IMR-90 (cell line): ENCODE measurements around the gene EEF1E1. TPM values are rescaled to one million over a fixed set of nuclear protein-coding genes. Genes with fewer than 3 reads are reported as not detected.
"Not testable (repeated sequence)": the region's sequence is repeated elsewhere in the genome, so short reads cannot be mapped to it uniquely, and the experiment has no call there.

Experiments used
- ATAC-seq: fragments of 200-7000 bp; cut with Tn5 transposase; 2 replicates; pipeline ENCODE4 v1.9.1; 2020; ENCODE audit warnings: low read depth, mild to moderate bottlenecking, moderate library complexity
- BruUV-seq: library from RNA; stranded (reverse); fragments of 400-500 nt; replicated peaks from 2 replicates; lab custom pipeline; 2021; lab: Mats Ljungman, UMichigan
- CTCF ChIA-PET: fragments of 300-600 bp; formaldehyde crosslinking; extraction: SDS; loops from one replicate; lab custom pipeline; 2021; ENCODE audit warnings: antibody characterized with exemption; lab: Yijun Ruan, JAX
- POLR2A ChIA-PET: fragments of 300-600 bp; sonication (Branson Sonifier 250); formaldehyde crosslinking; loops from one replicate; lab custom pipeline; 2022; ENCODE audit warnings: antibody characterized with exemption; ENCODE audit not compliant: unreplicated experiment; lab: Charles Lee
- DNase-seq: peaks from one replicate; pipeline ENCODE4 v3.0.0; 2013
- H2AFZ ChIP-seq: replicated peaks from 2 replicates; pipeline ENCODE3; 2013; ENCODE audit warnings: low read length, mild to moderate bottlenecking; ENCODE audit not compliant: poor library complexity
- H2AK5ac ChIP-seq: 2 replicates; pipeline ENCODE4 v1.6.1; 2013; ENCODE audit warnings: low read depth, low read length, inconsistent platforms
- H2AK9ac ChIP-seq: replicated peaks from 2 replicates; pipeline ENCODE3; 2013; ENCODE audit warnings: mild to moderate bottlenecking, low read depth, low read length, moderate library complexity; ENCODE audit not compliant: poor library complexity
- H2BK120ac ChIP-seq: 2 replicates; pipeline ENCODE4 v1.6.1; 2013; ENCODE audit warnings: low read depth, low read length, inconsistent platforms
- H2BK15ac ChIP-seq: 3 replicates; pipeline ENCODE4 v1.6.1; 2013; ENCODE audit warnings: low read depth, low read length, inconsistent platforms
- H2BK20ac ChIP-seq: 2 replicates; pipeline ENCODE4 v1.6.1; 2013; ENCODE audit warnings: low read depth, mild to moderate bottlenecking, inconsistent platforms, low read length, moderate library complexity
- H2BK5ac ChIP-seq: 2 replicates; pipeline ENCODE4 v1.6.1; 2013; ENCODE audit warnings: mild to moderate bottlenecking, low read depth, low read length, inconsistent platforms; ENCODE audit not compliant: poor library complexity, severe bottlenecking
- H3K14ac ChIP-seq: replicated peaks from 2 replicates; pipeline ENCODE4 v1.6.1; 2013; ENCODE audit warnings: low read depth, low read length, inconsistent platforms
- H3K18ac ChIP-seq: 2 replicates; pipeline ENCODE4 v1.6.1; 2013; ENCODE audit warnings: low read depth, low read length, control low read depth
- H3K23ac ChIP-seq: 2 replicates; pipeline ENCODE4 v1.6.1; 2013; ENCODE audit warnings: low read depth, low read length, inconsistent platforms
- H3K27ac ChIP-seq: 2 replicates; pipeline ENCODE4 v1.5.1; 2013; ENCODE audit warnings: mild to moderate bottlenecking, control low read depth, low read length; ENCODE audit not compliant: insufficient read depth
- H3K27me3 ChIP-seq: 2 replicates; pipeline ENCODE4 v1.6.1; 2013; ENCODE audit warnings: low read length; ENCODE audit not compliant: control insufficient read depth, insufficient read depth
- H3K36me3 ChIP-seq: 2 replicates; pipeline ENCODE4 v1.6.1; 2013; ENCODE audit warnings: low read length, mixed read lengths; ENCODE audit not compliant: control insufficient read depth, insufficient read depth
- H3K4ac ChIP-seq: 2 replicates; pipeline ENCODE4 v1.6.1; 2013; ENCODE audit warnings: low read depth, low read length, inconsistent platforms
- H3K4me1 ChIP-seq: 2 replicates; pipeline ENCODE4 v1.6.1; 2013; ENCODE audit warnings: low read length, mixed read lengths; ENCODE audit not compliant: control insufficient read depth, insufficient read depth
- H3K4me2 ChIP-seq: 2 replicates; pipeline ENCODE4 v1.6.1; 2013; ENCODE audit warnings: low read depth, mild to moderate bottlenecking, control low read depth, low read length, moderate library complexity
- H3K4me3 ChIP-seq: 2 replicates; pipeline ENCODE4 v1.5.1; 2013; ENCODE audit warnings: low read depth, mild to moderate bottlenecking, control low read depth, low read length, moderate library complexity; ENCODE audit not compliant: insufficient read depth
- H3K56ac ChIP-seq: 2 replicates; pipeline ENCODE4 v1.6.1; 2013; ENCODE audit warnings: low read length, inconsistent platforms; ENCODE audit not compliant: insufficient read depth; ENCODE audit errors: extremely low read depth
- H3K79me1 ChIP-seq, 2 experiments: 2 replicates each; pipeline ENCODE4 v1.6.1; 2013; ENCODE audit warnings: low read length in 2 of 2, inconsistent platforms in 1 of 2, low read depth in 1 of 2
- H3K9ac ChIP-seq: 2 replicates; pipeline ENCODE4 v1.6.1; 2013; ENCODE audit warnings: low read depth, low read length, control low read depth
- H3K9me1 ChIP-seq: 2 replicates; pipeline ENCODE4 v1.6.1; 2013; ENCODE audit warnings: low read length, inconsistent platforms; ENCODE audit not compliant: insufficient read depth
- H3K9me3 ChIP-seq: 2 replicates; pipeline ENCODE4 v1.6.1; 2013; ENCODE audit warnings: low read length; ENCODE audit not compliant: control insufficient read depth, insufficient read depth
- H4K20me1 ChIP-seq: 2 replicates; pipeline ENCODE4 v1.6.1; 2013; ENCODE audit warnings: low read length, inconsistent platforms; ENCODE audit not compliant: insufficient read depth
- H4K5ac ChIP-seq: 2 replicates; pipeline ENCODE4 v1.6.1; 2013; ENCODE audit warnings: mild to moderate bottlenecking, low read depth, low read length, control low read depth
- H4K8ac ChIP-seq, 2 experiments: 2 replicates each; pipeline ENCODE4 v1.6.1; 2013; ENCODE audit warnings: low read depth in 2 of 2, low read length in 2 of 2, control low read depth in 1 of 2, inconsistent platforms in 1 of 2
- H4K91ac ChIP-seq: 2 replicates; pipeline ENCODE4 v1.6.1; 2013; ENCODE audit warnings: low read depth, low read length, inconsistent platforms; ENCODE audit not compliant: insufficient read depth
- FOS ChIP-seq: fragments of 150-350 bp; IDR thresholded peaks from 2 replicates; pipeline ENCODE4 v1.6.1; 2016; ENCODE audit warnings: low read depth, low read length
- POLR2A ChIP-seq: IDR thresholded peaks from 2 replicates; pipeline ENCODE4 v1.6.1; 2012; ENCODE audit warnings: mild to moderate bottlenecking, low read depth, low read length
- WGBS, 2 experiments: methylation state at CpG; one replicate each; pipeline versions ENCODE4 v1.1.5 to v1.1.7; 2013; ENCODE audit warnings: missing lambda C conversion rate in 2 of 2; ENCODE audit not compliant: insufficient read length in 1 of 2; ENCODE audit errors: extremely low coverage in 2 of 2; 5-methylcytosine and 5-hydroxymethylcytosine counted together
- dilution Hi-C: fragments of 300-500 bp; cut with HindIII; formaldehyde crosslinking; loops from one replicate; pipeline ENCODE4 v1.14.3; 2018; ENCODE audit warnings: low sequenced_read_pairs; ENCODE audit not compliant: unreplicated experiment
- in situ Hi-C: fragments of 300-500 bp; cut with MboI; formaldehyde crosslinking; loops from 3 replicates; pipeline ENCODE4 v1.14.3; 2019; ENCODE audit warnings: low sequenced_read_pairs, inconsistent platforms, mixed read lengths
- intact Hi-C: fragments of 100-400 bp; cut with micrococcal nuclease; formaldehyde crosslinking; loops from 2 replicates; pipeline ENCODE4 v1.10.0; 2022
- polyA plus RNA-seq, 3 experiments: library from polyadenylated mRNA; depleted of rRNA; stranded (reverse); fragments of >200 nt; gene quantifications; 2 replicates each; pipeline ENCODE4 v1.2.3, GENCODE V29; 2012; ENCODE audit warnings: low replicate concordance in 1 of 3
- total RNA-seq: library from RNA; depleted of rRNA; stranded (reverse); fragments of >200 nt; gene quantifications from 2 replicates; pipeline ENCODE4 v1.2.3, GENCODE V29; 2012

EEF1E1 gene
- total and polyA plus RNA-seq, 2 of the 4 experiments (the other 2 are of a cell fraction): 65.8 to 68.6 TPM

DNA sequence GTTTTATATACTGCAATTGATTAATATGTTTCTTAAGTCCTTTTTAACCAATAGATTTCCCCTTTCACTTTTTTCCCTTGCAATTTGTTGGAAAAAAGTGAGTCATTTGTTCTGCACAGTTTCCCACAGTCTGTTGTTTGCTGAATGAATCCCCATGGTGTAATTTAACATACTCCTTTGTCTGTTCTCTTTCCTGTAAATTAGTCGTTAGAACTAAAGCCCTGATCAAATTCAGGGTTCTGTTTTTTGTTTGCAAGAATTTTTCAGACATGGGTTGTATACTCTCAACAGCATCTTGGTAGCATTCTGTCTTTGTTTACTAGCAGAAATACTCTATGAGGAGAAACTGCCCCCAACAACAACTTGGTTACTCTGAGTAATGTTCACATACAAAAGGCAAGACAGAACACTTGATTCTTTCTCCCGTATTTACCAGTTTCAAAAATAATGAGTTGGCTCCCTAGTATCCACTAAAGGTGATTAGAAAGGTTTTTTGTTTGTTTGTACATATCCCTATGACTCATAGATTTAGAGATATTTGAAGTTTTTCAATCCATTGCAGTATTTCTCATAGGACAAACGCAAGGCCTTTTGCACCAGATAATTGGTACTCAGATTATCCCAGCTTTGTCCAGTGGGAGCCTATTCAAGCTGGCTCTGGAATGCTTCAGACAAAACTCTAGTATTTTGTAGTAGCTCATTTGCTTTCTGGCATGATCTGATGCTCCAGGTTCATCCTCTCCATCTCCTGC is 54.6 kb downstream of the EEF1E1 start:
- no peaks in the 10 kb centered on the region for H3K9me3 ChIP-seq
- no peaks in the 10 kb centered on the region; a peak in 2 of 4 replicates for H3K79me1 ChIP-seq
- no peak overlapping the region for H2BK20ac ChIP-seq
- no CpG with 5 or more reads among the region's 3 CpGs for WGBS, 2 experiments
- H2AFZ ChIP-seq: no peak overlapping the region
- H4K5ac ChIP-seq: no peak overlapping the region
- no peak overlapping the region for H4K8ac ChIP-seq
- H3K27ac ChIP-seq: no peak overlapping the region
- H3K9ac ChIP-seq: no peak overlapping the region
- H4K91ac ChIP-seq: no peak overlapping the region
- no peak overlapping the region for H2AK9ac ChIP-seq
- H3K14ac ChIP-seq: no peak overlapping the region
- peak; percentile 6; the same call in 1 of the 2 replicates for TF ChIP-seq FOS
- no peak for TF ChIP-seq POLR2A
- ChIA-PET CTCF (no interaction called here), POLR2A (no interaction called here)
- ATAC-seq (no peak), DNase-seq (peak; percentile 35)
- in situ Hi-C loops: no loop called here
- H4K20me1 ChIP-seq: no peaks in the 10 kb centered on the region
- no peak overlapping the region for H2BK5ac ChIP-seq
- no peak overlapping the region for H3K4me2 ChIP-seq
- no peak overlapping the region for H3K18ac ChIP-seq
- no peak overlapping the region for H2BK15ac ChIP-seq
- H3K56ac ChIP-seq: no peak overlapping the region
- no peak overlapping the region for H3K4ac ChIP-seq
- dilution Hi-C loops: no loop called here
- no peak overlapping the region for H2AK5ac ChIP-seq
- H3K4me3 ChIP-seq: no peak overlapping the region
- no peak overlapping the region for H3K23ac ChIP-seq
- H3K4me1 ChIP-seq: no peaks in the 10 kb centered on the region
- H3K27me3 ChIP-seq: no peaks in the 10 kb centered on the region
- no peaks in the 10 kb centered on the region; the same call in 1 of the 2 replicates for H3K36me3 ChIP-seq
- no TSS peak for BruUV-seq
- intact Hi-C loops: no loop called here
- no peak overlapping the region for H2BK120ac ChIP-seq
- no peaks in the 10 kb centered on the region for H3K9me1 ChIP-seq

DNA sequence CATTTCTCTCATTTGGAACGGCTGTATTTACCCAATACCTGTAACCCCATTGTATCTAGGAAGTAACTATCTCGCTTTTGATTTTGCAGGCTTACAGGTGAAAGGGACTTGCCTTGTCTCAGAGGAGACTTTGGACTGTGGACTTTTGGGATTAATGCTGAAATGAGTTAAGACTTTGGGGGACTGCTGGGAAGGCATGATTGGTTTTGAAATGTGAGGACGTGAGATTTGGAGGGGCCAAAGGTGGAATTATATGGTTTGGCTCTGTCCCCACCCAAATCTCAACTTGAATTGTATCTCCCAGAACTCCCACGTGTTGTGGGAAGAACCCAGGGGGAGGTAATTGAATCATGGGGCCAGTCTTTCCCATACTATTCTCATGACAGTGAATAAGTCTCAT is 56.6 kb downstream of the EEF1E1 start:
- CTCF ChIA-PET, H4K91ac ChIP-seq, H2AK9ac ChIP-seq, H3K36me3 ChIP-seq, H2BK120ac ChIP-seq, BruUV-seq, H3K4ac ChIP-seq, H3K9ac ChIP-seq, H4K20me1 ChIP-seq, H3K56ac ChIP-seq, DNase-seq, POLR2A ChIA-PET, H3K27ac ChIP-seq, H3K14ac ChIP-seq, ATAC-seq, H4K5ac ChIP-seq, H3K9me3 ChIP-seq, H2BK15ac ChIP-seq, intact Hi-C loops, H2BK20ac ChIP-seq, H3K27me3 ChIP-seq, H3K4me3 ChIP-seq, H3K18ac ChIP-seq, in situ Hi-C loops, H3K9me1 ChIP-seq, H3K4me1 ChIP-seq, H2AK5ac ChIP-seq, H4K8ac ChIP-seq, dilution Hi-C loops, H3K79me1 ChIP-seq, H3K4me2 ChIP-seq, H2BK5ac ChIP-seq, H2AFZ ChIP-seq, H3K23ac ChIP-seq: not testable (repeated sequence)
- no CpG with 5 or more reads among the region's 4 CpGs for WGBS, 2 experiments
